Stimulated activated CD4-positive, alpha-beta T cell treated with anti-CD3 and anti-CD28 coated beads, Interleukin-15, amount 100 ng/mL, for 24 hours (primary cell): ENCODE data around the gene CAMK1D.

Source experiments
- DNase-seq: peaks from one replicate; pipeline ENCODE4 v3.0.0-alpha.2; 2020

CAMK1D gene

DNA sequence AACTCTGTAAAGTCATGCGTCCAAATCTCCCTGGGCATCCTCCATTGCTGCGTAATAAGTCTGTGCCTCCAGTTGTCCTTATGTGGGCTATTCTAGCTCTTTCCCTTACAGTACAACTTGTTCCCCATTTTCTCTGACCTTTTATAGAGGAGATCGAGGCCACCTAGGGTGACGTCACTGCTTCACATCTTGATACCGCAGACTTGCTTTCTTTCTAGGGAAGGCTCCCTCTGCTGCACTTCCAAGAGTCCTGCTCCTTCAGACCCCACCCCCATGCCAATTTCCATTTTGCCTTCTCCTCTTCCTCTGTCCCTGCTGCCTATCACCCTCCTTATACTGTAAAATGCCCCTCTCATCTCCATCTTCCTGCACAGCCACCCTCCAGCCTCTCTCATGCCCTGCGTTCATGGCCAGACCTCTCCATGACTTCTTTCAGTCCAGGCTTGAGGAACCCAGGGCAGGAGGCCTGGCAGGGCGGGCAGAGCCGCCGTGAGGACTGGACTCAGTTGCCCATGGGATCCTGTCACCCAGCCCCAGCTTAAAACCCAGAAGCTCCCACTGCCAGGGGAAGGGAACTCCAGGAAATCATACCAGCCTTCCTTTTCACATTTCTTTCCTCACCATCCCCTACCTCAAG lies 57.5 kb downstream of the CAMK1D start:
- DNase-seq, result no peak

DNA sequence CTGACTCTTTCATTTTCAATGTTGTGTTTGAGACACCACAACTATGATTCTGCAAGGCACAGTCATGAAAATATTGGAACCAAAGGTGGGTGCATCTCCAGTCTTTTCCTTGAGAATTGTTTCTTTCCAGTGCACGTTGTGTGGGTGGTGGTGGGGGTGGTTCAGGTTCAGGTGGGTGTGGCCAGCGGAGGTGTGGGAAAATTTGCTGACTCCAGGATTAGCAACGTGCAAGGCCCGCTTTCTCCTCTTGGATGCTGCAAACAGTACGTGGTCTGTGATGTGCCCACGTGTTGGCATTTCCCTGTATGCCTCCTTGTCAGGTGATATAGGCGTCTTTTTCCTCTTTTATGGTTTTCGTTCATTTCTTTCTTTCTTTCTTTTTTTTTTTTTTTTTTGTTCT lies 59.1 kb downstream of the CAMK1D start:
- DNase-seq, result no peak

DNA sequence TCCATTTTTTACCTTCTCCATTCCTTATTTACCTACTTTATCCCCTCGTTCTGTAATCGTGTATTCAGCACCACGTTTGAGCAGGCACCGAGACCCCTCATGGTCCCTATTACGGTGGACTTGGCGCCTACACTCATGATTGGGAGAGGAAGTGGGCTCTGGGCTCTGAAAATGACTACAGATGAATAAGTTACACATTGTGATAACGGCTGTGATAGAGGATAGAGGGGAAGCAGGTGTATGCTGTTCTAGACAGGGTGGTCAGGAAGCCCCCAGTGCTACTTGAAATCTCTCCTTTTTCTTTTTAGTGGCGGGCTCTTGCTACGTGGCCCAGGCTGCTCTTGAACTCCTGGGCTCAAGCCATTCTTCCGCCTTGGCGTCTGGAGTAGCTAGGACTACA lies 59.8 kb downstream of the CAMK1D start:
- DNase-seq, result no peak

DNA sequence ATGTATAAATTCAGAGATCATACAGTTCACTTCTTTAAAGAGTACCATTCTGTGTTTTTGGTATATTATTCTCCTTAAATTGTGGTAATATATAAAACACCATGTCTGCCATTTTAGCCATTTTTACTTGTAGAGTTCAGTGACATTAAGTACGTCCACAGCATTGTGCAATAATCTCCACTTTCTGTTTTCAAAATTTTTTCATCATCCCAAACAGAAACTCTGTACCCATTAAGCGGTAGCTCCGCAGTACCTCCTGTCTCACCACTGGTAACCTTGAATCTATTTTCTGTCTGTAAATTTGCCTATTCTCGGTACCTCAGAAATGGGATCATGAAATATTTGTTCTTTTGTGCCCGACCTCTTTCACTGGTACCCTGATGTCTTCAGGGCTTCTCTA lies 60.3 kb downstream of the CAMK1D start:
- no peak for DNase-seq

DNA sequence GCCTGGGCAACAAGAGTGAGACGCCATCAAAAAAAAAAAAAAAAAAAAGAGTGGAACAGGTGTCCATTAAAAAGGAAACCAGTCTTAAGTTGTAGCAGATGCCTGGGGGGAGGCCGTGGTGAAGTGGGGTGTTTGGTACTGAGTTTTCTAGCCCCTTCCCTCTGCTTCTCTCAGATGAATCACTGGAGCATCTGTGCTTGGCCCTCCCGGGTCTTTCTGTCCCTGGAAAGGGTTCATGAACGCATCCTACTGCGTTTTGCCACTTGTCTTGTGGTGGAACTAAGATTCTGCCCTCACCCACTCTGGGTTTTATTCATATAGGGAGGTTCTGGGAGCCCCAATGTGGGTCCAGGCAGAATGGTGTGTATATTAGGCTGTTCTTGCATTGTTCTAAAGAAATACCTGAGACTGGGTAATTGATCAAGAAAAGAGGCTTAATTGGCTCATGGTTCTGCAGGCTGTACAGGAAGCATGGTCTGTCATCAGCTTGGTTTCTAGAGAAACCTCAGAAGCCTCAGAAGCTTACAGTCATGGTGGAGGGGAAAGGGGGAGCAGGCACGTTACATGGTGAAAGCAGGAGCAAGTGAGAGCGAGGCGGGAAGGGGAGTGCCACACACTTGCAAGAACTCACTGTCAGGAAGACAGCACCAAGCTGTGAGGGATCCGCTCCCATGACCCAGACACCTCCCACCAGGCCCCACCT lies 63.5 kb downstream of the CAMK1D start:
- peak; percentile 65 for DNase-seq

DNA sequence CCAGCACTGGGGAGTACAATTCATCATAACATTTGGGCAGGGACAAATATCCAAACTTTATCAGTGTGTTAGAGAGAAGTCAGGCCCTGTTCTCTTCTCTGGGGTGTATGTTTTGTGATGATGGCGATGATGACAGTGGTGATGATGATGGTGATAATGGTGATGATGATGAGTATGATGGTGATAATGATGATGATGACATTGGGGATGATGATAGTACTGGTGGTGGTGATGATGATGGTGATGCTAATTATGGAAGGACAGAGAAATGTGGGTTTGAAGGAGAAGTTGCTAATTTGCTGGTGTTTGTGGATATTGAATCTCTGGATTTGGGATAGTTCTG lies 64.0 kb downstream of the CAMK1D start:
- DNase-seq, result no peak

DNA sequence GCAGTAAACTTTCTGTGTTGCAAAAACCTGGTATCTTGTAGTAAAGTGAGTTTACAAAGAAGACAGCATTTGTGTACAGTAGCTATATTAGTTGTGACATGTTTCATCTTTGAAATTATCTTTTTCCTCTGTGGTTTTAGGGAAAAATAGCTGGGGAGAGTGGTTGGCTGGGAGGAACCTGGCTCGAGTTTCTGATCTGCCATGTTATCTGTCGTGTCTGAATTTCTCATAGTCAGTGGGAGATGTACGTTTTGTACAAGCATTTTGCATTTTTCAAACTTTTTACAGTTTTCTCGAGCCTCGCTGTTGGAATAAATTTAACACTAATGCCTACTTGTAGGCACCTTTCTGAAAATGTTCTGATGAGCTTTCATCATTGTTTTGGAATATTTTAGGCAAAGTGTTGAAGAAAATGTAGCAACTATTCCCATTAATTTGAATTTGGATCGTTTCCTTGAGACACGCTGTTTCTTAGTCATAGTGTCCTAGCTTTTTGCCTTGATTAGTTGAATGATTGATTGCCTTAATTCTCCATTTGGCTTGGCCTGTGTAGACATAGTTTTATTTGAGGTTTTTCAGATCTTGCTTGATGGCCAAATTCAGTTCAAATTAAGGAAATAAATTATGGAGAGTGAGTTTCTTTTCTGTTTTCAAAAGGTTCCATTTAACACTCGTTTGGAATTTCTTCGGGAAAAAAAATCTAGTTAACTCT lies 65.1 kb downstream of the CAMK1D start:
- DNase-seq, result no peak

DNA sequence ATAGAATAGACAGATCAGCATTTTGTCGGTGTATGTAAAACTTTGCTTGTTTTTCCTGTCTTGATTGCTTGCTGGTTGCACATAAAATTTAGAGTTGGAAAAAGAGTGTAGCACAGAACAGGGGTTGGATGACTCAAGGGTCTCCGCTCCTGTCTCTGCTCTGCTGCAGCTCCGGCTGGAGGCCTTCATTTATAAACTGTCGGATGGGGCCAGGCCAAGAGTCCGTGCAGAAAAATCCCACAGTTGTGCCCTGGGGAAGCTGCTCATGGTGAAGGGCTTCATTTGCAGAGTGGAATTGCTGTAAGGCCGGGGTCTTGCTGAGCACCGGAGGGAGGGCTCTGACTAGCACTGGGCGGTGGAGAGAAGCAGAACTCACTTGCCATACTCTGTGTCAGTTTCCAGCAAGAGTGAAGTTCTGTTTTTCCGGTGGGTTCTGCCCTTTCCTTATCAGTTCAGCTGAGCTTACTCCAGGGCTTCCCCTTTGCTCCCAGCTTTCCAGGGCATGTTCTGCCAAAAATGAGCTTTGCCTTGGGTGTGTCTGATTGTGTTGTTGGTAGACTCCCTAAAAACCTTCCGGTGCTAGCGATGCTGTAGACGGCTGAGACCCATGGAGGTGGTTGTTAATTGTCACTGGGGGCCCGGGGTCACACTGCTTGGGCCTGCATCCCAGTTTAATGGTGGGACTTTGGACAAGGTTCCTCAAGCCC lies 67.2 kb downstream of the CAMK1D start:
- DNase-seq, result no peak

DNA sequence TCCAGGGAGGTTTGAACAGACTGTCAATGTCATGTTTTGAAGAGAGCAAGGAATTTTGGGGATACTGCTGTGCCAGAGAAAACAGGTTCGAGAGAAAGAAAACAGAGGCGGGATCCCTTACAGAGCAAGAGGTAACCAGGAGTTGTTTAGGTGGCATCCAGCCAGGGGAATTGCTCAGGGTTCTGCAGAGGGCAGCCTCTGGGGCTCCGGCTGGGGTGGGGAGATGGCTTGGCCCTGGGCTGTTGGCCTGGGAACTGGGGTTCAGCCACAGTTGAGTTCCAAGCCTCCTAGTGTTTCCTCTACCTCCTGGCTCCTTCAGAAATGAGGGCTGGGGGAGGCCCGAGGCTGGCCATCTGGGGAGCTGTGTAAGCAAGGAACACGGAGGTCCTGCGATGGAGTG lies 68.0 kb downstream of the CAMK1D start:
- DNase-seq, result no peak

DNA sequence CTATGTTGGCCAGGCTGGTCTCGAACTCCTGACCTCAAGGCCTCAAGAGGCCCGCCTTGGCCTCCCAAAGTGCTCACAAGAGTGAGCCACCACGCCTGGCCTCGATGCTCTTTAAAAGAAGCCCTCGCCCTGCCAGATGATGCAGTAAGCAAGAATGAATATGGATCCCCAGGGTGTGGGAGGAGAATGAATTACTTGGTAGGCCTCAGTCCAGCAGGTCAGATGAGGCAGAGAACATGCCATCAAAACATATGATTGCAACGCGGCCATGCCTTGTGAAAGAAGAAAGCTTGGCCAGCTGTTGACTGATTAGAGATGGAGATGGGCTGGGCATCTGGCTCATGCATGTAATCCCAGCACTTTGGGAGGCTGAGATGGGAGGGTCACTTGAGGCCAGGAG lies 68.7 kb downstream of the CAMK1D start:
- no peak for DNase-seq

DNA sequence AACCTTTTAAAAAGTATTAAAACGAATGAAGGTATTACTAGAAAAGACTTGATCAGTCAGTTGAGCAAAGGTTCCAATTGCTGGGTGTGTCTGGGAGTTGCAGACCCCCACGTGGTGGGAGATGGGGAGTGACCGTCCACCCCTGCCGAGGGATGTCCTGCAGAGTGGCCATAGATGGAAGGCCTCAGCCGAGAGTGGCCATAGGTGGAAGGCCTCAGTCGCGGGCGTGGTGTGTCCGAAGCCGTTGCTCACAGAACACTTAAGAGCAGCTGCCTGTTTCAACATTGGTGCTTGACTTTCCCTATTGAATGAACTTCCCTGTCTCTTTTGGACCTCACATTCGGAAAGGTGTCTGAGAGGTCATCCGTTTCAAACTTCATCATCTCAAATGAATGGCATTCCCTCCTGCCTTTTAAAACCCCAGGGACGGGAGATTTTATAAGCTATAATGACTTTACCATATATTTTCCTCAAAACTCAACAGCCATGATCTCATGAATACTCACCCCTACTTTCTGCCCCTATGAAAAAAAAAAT lies 69.4 kb downstream of the CAMK1D start:
- no peak for DNase-seq

DNA sequence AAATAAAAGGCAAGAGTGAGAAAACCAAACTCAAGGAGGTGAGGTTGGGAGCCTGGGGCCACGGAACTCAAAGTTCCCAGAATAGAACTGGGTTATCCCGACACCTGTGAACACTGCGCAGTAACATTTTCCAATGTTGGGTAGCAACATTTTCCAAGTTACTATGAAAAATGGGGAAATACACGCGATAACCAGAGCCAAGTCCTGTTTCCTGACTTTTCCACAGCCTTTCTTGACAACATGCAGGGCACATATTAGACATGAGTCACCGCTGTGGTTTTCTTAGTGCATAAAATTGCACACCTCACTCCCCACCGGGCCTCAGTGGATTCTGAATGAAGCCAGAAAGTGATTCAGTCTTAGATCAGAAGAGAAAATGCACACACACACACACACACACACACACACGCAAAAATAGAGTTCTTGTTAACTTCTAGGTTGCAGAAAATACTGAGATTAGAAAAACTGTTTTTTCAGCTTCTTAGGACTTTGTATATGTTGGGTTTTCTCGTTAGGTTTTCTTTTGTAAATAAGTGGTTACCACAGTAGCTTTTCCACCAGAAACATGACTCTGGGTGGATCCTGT lies 70.0 kb downstream of the CAMK1D start:
- peak; percentile 85 for DNase-seq

DNA sequence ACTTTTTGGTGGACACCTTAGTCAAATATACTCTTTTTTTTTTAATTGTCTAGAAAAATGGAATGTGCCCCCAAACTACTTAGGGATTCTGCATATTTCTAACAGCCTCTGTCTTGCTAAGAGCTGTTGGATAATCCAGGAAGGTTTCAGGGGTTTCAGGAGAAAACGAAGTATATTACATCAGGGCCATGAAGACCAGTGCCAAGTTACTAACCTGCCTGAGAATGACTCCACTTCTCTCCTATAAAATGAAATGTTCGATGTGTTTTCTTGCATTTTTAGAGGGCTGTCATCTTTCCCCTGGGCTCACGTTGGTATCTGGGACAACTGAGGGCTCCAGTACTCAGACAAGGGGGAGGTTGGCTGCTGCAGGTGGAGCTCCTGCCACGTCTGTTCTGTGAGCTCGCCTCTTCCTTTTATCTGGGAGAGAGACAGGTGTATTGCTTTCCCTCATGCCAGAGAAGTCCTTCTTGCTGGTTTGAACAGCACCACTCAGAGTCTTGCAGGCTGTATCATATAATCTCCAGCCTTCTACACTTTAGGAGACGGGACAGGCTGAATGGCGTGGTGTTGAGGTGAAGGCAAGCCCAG lies 71.3 kb downstream of the CAMK1D start:
- no peak for DNase-seq

DNA sequence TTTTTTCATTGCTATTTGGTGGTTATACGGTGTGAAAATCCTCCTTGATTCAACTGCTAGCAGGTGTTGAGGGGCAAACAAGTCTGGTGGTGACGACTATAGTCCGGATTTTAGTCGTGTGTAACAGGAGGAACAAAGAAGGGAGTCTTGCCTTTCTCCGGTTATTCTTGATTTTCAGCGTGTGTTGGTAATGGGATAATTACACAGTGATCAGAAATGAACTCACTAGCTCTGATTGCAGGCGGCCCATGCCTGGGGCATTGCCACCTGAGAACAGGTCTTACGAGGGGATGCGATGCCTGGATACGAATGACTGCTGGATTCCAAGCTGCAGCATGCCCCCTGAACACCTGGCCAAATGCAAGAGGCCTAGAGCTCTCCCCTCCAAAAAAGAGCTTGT lies 72.8 kb downstream of the CAMK1D start:
- no peak for DNase-seq

DNA sequence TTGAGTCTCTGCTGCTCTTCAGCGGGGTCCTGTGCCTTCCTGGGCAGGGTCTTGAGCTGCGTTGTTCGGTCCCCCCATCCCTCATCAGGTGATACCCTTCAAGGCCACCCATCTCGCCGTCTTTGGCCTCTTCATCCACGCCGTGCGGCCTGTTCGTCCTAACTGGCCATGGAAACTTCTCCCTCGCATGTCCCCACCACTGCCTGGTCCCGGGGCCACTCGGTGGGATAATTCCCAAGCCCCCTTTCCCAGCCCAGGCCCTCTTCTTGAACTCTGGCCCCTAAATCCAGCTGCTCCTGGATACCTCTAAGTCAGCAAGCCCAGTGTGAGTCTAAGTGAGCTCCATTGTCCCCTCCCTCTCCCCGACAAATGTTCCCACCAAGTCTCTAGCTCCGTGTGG lies 74.5 kb downstream of the CAMK1D start:
- DNase-seq, result no peak

DNA sequence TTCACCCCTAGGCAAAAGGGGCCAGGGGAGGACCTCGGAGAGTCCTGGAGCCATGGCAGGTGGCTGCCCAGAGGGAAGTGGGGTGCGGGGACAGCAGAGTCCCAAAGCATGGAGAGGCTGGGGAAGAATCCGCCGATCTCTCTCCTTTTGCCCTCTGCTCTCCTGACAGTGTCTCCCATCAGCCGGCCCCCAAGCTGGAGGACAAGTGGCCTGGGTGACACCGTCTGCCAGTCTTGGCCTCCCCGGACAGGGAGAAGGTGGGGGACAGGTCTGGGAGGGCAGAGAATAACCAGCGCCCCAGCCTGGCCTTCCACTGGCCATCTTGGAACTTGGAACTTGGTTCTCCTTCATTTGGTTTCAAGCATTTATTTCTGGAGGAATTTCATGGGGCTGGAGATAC lies 77.9 kb downstream of the CAMK1D start:
- no peak for DNase-seq

DNA sequence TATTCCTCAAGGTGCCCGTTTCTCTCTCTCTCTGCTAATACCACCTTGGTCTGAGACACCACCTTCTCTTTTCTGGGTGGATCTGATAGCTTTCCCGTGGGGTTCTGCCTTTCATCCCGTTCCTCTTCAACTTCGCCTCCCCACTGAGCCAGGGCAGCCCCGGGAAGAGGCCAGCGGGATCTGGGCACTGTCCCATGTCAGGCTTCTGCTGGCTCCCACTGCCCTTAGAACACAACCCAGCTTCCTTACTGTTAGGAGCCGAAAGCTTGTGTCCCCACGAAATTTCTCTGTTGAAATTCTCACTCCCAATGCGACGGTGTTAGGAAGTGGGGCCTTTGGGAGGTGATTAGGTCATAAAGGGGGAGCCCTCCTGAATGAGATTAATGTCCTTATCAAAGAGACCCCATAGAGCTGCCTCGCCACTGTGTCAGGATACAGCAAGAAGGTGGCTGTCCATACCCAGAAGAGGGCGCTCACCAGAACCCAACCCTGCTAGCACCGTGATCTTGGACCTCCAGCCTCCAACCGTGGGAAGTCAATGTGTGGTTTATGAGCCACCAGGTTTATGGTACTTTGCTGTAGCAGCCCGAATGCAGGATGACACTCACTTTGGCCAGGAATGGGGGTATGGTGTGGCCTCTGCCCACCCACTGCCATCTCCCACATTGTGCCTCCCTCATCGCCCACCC lies 79.2 kb downstream of the CAMK1D start:
- no peak for DNase-seq

DNA sequence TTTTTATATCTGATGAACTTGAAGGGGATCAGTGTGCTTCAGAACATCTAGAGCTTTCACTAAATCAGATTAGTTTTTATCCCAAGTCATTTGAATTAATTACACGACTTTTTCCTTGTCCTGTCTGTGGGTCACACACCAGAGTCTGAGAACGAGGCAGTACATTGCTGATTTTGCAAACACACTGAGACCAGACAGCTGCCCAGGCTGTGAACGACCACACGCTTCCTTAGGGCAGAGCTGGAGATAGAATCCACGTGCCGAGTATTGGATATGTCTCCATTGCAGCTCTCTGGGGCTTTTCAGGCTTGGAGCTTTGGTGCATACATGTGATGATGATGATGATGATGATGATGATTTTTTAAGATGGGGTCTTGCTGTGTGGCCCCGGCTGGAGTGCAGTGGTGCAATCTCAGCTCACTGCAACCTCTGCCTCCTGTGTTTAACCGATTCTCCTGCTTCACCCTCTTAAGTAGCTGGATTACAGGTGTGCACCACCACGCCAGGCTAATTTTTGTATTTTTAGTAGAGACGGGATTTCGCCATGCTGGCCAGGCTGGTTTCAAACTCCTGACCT lies 81.1 kb downstream of the CAMK1D start:
- no peak for DNase-seq

DNA sequence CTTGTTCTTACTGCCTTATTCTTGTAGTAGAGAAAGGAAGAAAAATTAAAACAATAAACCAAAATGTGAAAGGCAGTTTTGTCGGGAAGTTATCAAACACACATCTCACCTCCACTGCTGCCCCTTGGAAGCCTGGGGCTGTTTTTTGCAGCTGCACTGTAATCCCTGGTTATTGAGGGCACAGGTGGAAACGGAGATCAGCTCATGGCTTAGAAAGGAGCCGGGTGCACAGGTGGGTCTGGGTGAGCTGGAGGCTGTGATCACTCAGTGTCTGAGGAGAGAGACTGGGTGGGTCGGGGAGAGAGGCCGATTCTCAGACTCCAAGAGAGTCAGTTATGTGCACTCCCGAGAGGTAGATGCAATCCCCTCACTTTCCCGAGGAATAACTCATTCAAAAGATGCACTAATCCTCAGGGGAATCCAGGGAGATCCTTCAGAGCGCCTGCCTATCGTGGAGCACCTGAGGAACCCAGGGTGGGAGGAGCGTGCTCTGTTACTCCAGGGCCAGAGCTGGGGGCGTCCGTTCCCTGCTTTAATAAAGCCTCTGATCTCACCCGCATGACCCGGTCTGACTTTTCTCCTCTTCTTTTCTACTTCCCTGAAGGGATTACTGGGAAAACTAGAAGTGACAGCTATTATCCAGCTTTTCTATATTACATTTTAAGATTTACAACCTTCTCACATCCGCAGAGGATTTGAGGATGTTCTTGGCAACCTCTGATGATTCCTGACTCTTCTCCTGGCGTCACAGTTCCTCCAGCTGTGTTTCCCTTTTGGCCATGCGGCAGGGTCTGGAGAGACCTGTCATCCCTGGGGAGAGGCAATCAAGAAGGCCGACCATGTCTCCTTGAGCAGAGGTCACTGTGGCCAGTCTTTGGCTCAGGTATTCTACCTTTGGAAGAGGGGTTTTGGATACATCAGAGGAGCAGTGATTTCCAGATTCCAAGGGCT lies 82.1 kb downstream of the CAMK1D start:
- no peak for DNase-seq

DNA sequence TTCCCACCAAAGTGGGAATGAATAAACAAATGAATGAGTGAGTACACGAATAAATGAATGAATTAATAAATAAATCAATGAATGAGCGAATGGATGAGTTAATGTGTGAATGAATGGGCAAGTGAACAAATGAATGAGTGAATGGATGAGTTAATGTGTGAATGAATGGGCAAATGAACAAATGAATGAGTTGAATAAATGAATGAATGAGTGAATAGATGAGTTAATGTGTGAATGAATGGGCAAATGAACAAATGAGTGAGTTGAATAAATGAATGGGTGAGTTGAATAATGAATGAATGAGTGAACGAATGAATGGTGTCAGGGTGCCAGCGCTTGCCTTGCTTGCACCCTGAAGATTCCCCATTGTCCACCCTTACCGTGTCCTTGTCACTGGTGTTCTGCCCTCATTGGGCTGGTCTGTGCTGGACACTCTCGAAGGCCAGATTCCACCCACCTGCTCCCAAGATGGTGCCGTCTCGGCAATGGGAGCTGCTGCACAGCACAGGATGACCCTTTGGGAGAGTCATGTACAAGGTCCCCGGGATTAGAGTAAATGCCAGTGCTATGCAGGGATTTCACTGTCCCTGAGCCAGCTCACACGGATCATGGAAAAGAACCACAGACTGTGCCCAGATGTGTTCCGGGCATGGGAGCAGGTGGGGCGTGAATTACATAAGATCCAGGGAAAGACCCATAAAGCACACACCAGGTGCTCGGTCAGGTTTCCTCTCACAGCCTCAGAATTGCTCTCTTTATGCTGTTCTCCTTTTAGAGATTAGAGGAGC lies 83.2 kb downstream of the CAMK1D start:
- DNase-seq, result no peak
